Natural killer cell (primary cell): Measurements from ENCODE around the gene RNF39. TPM values are rescaled to one million over a fixed set of nuclear protein-coding genes. Genes with fewer than 3 reads are reported as not detected.

Source experiments
- ATAC-seq, 3 donors: fragments of 150-1000 bp in 2 of 3; fragments of 200-7000 bp in 1 of 3; cut with Tn5 transposase; 1 replicate in 1 of 3; 2 replicates in 2 of 3; pipeline ENCODE4 v1.10.0; 2021; ENCODE audit warnings: mild to moderate bottlenecking in 2 of 3, moderate library complexity in 2 of 3
- DNase-seq, 2 donors: peaks; one replicate each; pipeline versions ENCODE4 v3.0.0 to v3.0.0-alpha.2; 2013 to 2021; ENCODE audit warnings: mixed read lengths in 1 of 2
- H3K27ac ChIP-seq: one replicate; pipeline ENCODE4 v1.5.1; 2013; ENCODE audit warnings: mild to moderate bottlenecking, low read length
- H3K27me3 ChIP-seq: one replicate; pipeline ENCODE4 v1.6.1; 2013; ENCODE audit warnings: low read length; ENCODE audit not compliant: control insufficient read depth, insufficient read depth
- H3K36me3 ChIP-seq: one replicate; pipeline ENCODE4 v1.6.1; 2013; ENCODE audit warnings: low read length; ENCODE audit not compliant: control insufficient read depth, insufficient read depth
- H3K4me1 ChIP-seq: one replicate; pipeline ENCODE4 v1.6.1; 2013; ENCODE audit warnings: low read length; ENCODE audit not compliant: control insufficient read depth, insufficient read depth
- H3K4me3 ChIP-seq: one replicate; pipeline ENCODE4 v1.5.1; 2013; ENCODE audit warnings: low read length
- H3K9me3 ChIP-seq: one replicate; pipeline ENCODE4 v1.6.1; 2013; ENCODE audit warnings: low read length; ENCODE audit not compliant: control insufficient read depth, insufficient read depth
- H3K27ac Mint-ChIP-seq, 2 donors: one replicate each; pipeline ENCODE4 v1.8.0; 2022; ENCODE audit warnings: mild to moderate bottlenecking in 2 of 2, mixed read lengths in 2 of 2, moderate library complexity in 1 of 2
- H3K27me3 Mint-ChIP-seq, 2 donors: one replicate each; pipeline ENCODE4 v1.8.0; 2022; ENCODE audit warnings: low read depth in 2 of 2, mixed read lengths in 2 of 2
- H3K36me3 Mint-ChIP-seq: one replicate; pipeline ENCODE4 v1.8.0; 2022; ENCODE audit warnings: mixed read lengths
- H3K4me1 Mint-ChIP-seq, 2 donors: one replicate each; pipeline ENCODE4 v1.8.0; 2022; ENCODE audit warnings: mixed read lengths in 2 of 2
- H3K4me3 Mint-ChIP-seq: one replicate; pipeline ENCODE4 v1.8.0; 2022; ENCODE audit warnings: mild to moderate bottlenecking, moderate library complexity, mixed read lengths
- H3K9me3 Mint-ChIP-seq, 2 donors: one replicate each; pipeline ENCODE4 v1.8.0; 2022; ENCODE audit warnings: mixed read lengths in 2 of 2
- WGBS: methylation state at CpG from one replicate; pipeline ENCODE4 v1.1.7; 2013; ENCODE audit warnings: missing lambda C conversion rate; ENCODE audit not compliant: insufficient coverage; 5-methylcytosine and 5-hydroxymethylcytosine counted together
- intact Hi-C: fragments of 100-400 bp; cut with micrococcal nuclease; formaldehyde crosslinking; loops from one replicate; pipeline ENCODE4 v1.14.2; 2022
- total RNA-seq, 4 donors: library from RNA; stranded (reverse); fragments of 120-200 nt in 1 of 4; gene quantifications; one replicate each; pipeline versions ENCODE4 v1.2.3 to v1.2.4, GENCODE V29; 2013 to 2022
- TF ChIP-seq, protein P1 (sequence below): fragments of 200-600 bp; IDR thresholded peaks from one replicate; pipeline ENCODE4 v1.8.0; 2022; ENCODE audit warnings: antibody characterized with exemption

The RNF39 gene
- total RNA-seq, 3 donors from 2014 or later (not counting 1 experiment from before 2014, with no cell fraction given) = not detected

DNA sequence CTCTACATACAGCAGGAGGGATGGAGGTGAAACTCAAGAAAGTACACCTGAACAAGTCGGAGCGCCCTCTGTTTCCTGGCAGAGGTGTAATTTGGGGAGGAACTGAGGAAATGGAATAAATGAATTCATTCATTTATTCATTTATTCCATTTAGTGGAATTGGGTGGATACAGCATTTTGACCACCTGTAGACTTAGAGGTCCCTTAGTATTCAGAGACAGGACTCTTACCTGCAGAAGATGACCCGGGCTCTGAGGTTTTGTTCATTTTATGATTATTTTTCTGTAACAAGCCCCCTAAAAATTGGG, 28.3 kb upstream of the RNF39 start:
- Histone ChIP-seq H3K4me1 (peaks cover 38% of the 10 kb centered on the region), H3K27me3 (peaks cover 29% of the 10 kb centered on the region), H3K36me3 (no peaks in the 10 kb centered on the region), H3K4me3 (no peak overlapping the region), H3K9me3 (no peaks in the 10 kb centered on the region), H3K27ac (no peak overlapping the region)
- intact Hi-C loops = loop anchor here (1.0 to 5.0 kb wide), 3 partner anchors 27 to 293 kb away; no protein-coding TSS in a partner anchor
- Mint-ChIP-seq H3K4me1 (peaks cover 34 to 37% of the 10 kb centered on the region in 2 donors), H3K36me3 (no peaks in the 10 kb centered on the region), H3K4me3 (peak overlapping the region; percentile 73), H3K9me3 (no peaks in the 10 kb centered on the region), H3K27me3 (peaks cover 44 to 54% of the 10 kb centered on the region in 2 donors), H3K27ac (no peak overlapping the region)
- WGBS = 48% methylated on average over 3 of the region's 3 CpGs
- DNase-seq = no peak
- ATAC-seq = no peak
- TF ChIP-seq, protein P1, sequence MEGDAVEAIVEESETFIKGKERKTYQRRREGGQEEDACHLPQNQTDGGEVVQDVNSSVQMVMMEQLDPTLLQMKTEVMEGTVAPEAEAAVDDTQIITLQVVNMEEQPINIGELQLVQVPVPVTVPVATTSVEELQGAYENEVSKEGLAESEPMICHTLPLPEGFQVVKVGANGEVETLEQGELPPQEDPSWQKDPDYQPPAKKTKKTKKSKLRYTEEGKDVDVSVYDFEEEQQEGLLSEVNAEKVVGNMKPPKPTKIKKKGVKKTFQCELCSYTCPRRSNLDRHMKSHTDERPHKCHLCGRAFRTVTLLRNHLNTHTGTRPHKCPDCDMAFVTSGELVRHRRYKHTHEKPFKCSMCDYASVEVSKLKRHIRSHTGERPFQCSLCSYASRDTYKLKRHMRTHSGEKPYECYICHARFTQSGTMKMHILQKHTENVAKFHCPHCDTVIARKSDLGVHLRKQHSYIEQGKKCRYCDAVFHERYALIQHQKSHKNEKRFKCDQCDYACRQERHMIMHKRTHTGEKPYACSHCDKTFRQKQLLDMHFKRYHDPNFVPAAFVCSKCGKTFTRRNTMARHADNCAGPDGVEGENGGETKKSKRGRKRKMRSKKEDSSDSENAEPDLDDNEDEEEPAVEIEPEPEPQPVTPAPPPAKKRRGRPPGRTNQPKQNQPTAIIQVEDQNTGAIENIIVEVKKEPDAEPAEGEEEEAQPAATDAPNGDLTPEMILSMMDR = no peak

DNA sequence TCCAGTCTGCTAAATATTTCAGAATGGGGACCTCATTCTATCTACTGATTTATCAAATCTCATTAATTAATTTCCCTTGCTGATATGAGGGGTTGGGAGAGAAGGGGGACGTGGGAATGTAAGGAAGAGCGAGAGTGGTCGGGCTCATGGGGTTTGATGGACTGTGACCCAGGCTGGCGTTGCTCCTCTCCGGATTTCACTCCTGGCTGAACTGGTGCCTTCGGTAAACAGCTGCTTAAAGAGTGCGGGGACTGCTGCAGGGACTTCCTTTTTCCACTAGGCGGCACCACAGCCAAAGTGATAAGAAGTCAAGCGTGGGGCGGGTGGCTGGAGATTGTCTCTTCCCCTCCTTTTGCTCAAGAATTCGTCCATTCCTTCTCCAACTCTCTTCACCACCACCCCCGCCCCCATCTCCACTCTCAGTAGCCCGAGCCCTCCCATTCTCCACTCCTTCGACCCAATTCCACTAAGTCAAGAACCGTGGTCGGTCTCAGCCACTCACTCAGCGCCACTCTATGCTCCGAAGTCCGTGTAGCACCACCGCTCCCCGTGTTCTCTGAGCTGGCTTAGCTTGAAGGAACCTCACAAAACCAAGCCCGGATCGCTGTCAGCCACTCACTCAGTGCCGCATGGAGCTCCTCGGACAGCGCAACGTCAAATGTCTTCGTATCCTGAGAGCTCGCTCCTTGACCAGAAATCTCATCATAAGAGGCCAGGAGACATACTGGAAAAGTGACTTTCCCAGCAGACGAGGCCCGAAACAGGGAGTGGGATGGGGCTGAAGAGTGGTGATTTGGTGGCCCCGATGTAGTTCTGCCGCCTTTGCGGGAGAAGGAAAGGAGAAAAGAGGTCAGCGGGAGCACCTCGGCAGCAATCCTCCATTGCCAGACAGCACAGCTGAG, 27.7 kb upstream of the RNF39 start:
- ATAC-seq = peak; percentile 89
- no peaks in the 10 kb centered on the region for H3K36me3 ChIP-seq
- peak overlapping the region; percentile 37 for H3K4me3 ChIP-seq
- no peaks in the 10 kb centered on the region for H3K36me3 Mint-ChIP-seq
- H3K27ac Mint-ChIP-seq = peak overlapping the region; percentile 71 to 80
- H3K4me1 Mint-ChIP-seq = peaks cover 34 to 37% of the 10 kb centered on the region in 2 donors
- WGBS = 4% methylated on average over 36 of the region's 36 CpGs
- peaks cover 44 to 54% of the 10 kb centered on the region in 2 donors for H3K27me3 Mint-ChIP-seq
- H3K4me3 Mint-ChIP-seq = peak overlapping the region; percentile 73
- peak; percentile 72 to 92 for DNase-seq
- H3K9me3 Mint-ChIP-seq = no peaks in the 10 kb centered on the region
- H3K27me3 ChIP-seq = peaks cover 34% of the 10 kb centered on the region
- intact Hi-C loops = loop anchor here (1.0 to 5.0 kb wide), 3 partner anchors 28 to 294 kb away; no protein-coding TSS in a partner anchor
- H3K27ac ChIP-seq = peak overlapping the region; percentile 11
- H3K9me3 ChIP-seq = no peaks in the 10 kb centered on the region
- peaks cover 38% of the 10 kb centered on the region for H3K4me1 ChIP-seq
- TF ChIP-seq, protein P1 = peak; percentile 84

DNA sequence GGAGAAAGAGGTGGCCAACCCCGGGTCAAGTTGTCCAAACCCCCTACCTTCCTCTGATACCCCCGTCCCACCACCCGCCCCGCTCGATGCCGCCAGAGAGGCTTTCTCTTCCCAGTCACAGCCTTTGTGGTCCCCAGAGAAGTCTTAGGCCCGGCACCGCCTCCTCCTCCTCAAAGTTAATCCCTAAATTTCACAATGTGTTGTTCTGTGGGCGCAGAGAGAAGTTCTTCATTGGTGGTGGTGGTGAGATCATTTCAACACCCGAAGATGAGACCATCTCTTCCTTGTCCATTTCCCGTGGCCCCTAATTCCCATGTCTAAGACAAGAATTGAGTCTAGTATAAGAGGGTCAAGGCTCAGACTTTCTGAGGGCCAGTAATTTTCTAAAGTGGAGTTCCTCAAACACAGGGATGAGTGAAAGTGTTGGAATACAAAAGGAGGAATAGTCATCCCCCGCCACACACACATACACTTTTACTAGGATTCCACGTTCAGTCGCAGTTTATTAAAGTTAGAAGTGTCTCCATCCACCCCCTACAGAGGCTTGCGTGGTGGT, 26.9 kb upstream of the RNF39 start:
- Mint-ChIP-seq H3K9me3 (no peaks in the 10 kb centered on the region), H3K27ac (peak overlapping the region; percentile 71 to 80), H3K36me3 (no peaks in the 10 kb centered on the region), H3K4me3 (peak overlapping the region; percentile 73), H3K27me3 (peaks cover 44 to 52% of the 10 kb centered on the region in 2 donors), H3K4me1 (peaks cover 34 to 37% of the 10 kb centered on the region in 2 donors)
- H3K4me3 ChIP-seq = peak overlapping the region; percentile 45
- TF ChIP-seq, protein P1 = no peak
- H3K36me3 ChIP-seq = no peaks in the 10 kb centered on the region
- H3K4me1 ChIP-seq = peaks cover 38% of the 10 kb centered on the region
- peak overlapping the region; percentile 11 for H3K27ac ChIP-seq
- H3K9me3 ChIP-seq = no peaks in the 10 kb centered on the region
- DNase-seq (peak in 1 of 2 donors; percentile 33), ATAC-seq (peak; percentile 3 to 9 (median 5))
- intact Hi-C loops = loop anchor here (5.0 kb wide), 1 partner anchor 295 kb away; no protein-coding TSS in a partner anchor
- peaks cover 36% of the 10 kb centered on the region for H3K27me3 ChIP-seq
- WGBS = 61% methylated on average over 13 of the region's 15 CpGs
